Endothelial cell of umbilical vein (primary cell): ENCODE measurements around the gene CIAO3. TPM values are rescaled to one million over a fixed set of nuclear protein-coding genes. Genes with fewer than 3 reads are reported as not detected.

Experiments
- BruUV-seq: library from RNA; stranded (reverse); fragments of 400-500 nt; replicated peaks from 2 replicates; lab custom pipeline; 2021; lab: Mats Ljungman, UMichigan
- CTCF ChIA-PET: fragments of 300-600, 350-600 bp; sonication (Branson Sonifier 250); formaldehyde crosslinking; loops from one replicate; lab custom pipeline; 2021; ENCODE audit warnings: antibody characterized with exemption, inconsistent platforms; lab: Charles Lee
- POLR2A ChIA-PET: fragments of 300-600, 350-600 bp; sonication (Branson Sonifier 250); formaldehyde crosslinking; loops from one replicate; lab custom pipeline; 2021; ENCODE audit warnings: antibody characterized with exemption, inconsistent platforms; lab: Charles Lee
- DNase-seq: peaks from one replicate; pipeline ENCODE4 v3.0.0-alpha.2; 2011; ENCODE audit warnings: low read depth, low spot score
- FAIRE-seq: peaks from 2 replicates; lab custom pipeline; 2011; peaks lifted over from hg19 to GRCh38; lab: Jason Lieb, UNC
- H2AFZ ChIP-seq: 2 replicates; pipeline ENCODE4 v1.6.0; 2012; ENCODE audit warnings: low read depth, low read length, control low read depth, inconsistent platforms
- H3K27ac ChIP-seq: 2 replicates; pipeline ENCODE4 v1.5.1; 2011; ENCODE audit warnings: low read depth, mild to moderate bottlenecking, control low read depth, low read length, moderate library complexity; ENCODE audit not compliant: insufficient read depth
- H3K27me3 ChIP-seq, 2 experiments: 2 replicates each; pipeline versions ENCODE4 v1.6.0 to v1.6.1; 2011; ENCODE audit warnings: low read length in 2 of 2, mixed read lengths in 1 of 2; ENCODE audit not compliant: control insufficient read depth in 2 of 2, insufficient read depth in 2 of 2
- H3K36me3 ChIP-seq, 2 experiments: 2 replicates in 1 of 2; 3 replicates in 1 of 2; pipeline ENCODE4 v1.5.1; 2011; ENCODE audit warnings: low read length in 2 of 2, mild to moderate bottlenecking in 1 of 2, moderate library complexity in 1 of 2; ENCODE audit not compliant: control insufficient read depth in 2 of 2, insufficient read depth in 2 of 2; ENCODE audit errors: extremely low read depth in 1 of 2
- H3K4me1 ChIP-seq: 3 replicates; pipeline ENCODE4 v1.5.1; 2011; ENCODE audit warnings: mild to moderate bottlenecking, low read length; ENCODE audit not compliant: control insufficient read depth, insufficient read depth; ENCODE audit errors: extremely low read depth
- H3K4me2 ChIP-seq: 2 replicates; pipeline ENCODE4 v1.6.1; 2011; ENCODE audit warnings: low read length, control low read depth, mixed read lengths; ENCODE audit not compliant: insufficient read depth
- H3K4me3 ChIP-seq, 3 experiments: fragments of 200-600 bp in 1 of 3; sonication (generic), shearing (Covaris generic) in 1 of 3; replicated peaks in 1 of 3; 2 replicates each; pipeline ENCODE4 v1.5.1; 2011 to 2016; ENCODE audit warnings: control low read depth in 3 of 3, low read length in 3 of 3, mild to moderate bottlenecking in 2 of 3, inconsistent platforms in 1 of 3, low read depth in 1 of 3, moderate library complexity in 1 of 3; ENCODE audit not compliant: insufficient read depth in 1 of 3
- H3K79me2 ChIP-seq: 2 replicates; pipeline ENCODE4 v1.6.0; 2012; ENCODE audit warnings: low read length, inconsistent platforms; ENCODE audit not compliant: control insufficient read depth, insufficient read depth
- H3K9ac ChIP-seq: replicated peaks from 2 replicates; pipeline ENCODE3; 2011; ENCODE audit warnings: low read length, control low read depth; ENCODE audit not compliant: insufficient read depth; ENCODE audit errors: extremely low read depth
- H3K9me1 ChIP-seq: replicated peaks from 3 replicates; pipeline ENCODE4 v1.6.0; 2011; ENCODE audit warnings: mild to moderate bottlenecking, low read length; ENCODE audit not compliant: control insufficient read depth, insufficient read depth; ENCODE audit errors: extremely low read depth
- H3K9me3 ChIP-seq: replicated peaks from 2 replicates; pipeline ENCODE4 v1.5.1; 2012; ENCODE audit warnings: low read length, inconsistent platforms; ENCODE audit not compliant: control insufficient read depth, insufficient read depth
- H4K20me1 ChIP-seq: replicated peaks from 2 replicates; pipeline ENCODE3; 2011; ENCODE audit warnings: mild to moderate bottlenecking, low read length; ENCODE audit not compliant: control insufficient read depth, insufficient read depth; ENCODE audit errors: extremely low read depth
- CTCF ChIP-seq, 2 donors: IDR thresholded peaks; 1 replicate in 1 of 2; 2 replicates in 1 of 2; pipeline ENCODE4 v1.5.1; 2011; ENCODE audit warnings: low read length in 2 of 2, mild to moderate bottlenecking in 2 of 2, moderate library complexity in 2 of 2, control low read depth in 1 of 2, inconsistent platforms in 1 of 2, low read depth in 1 of 2; ENCODE audit not compliant: insufficient read depth in 1 of 2; ENCODE audit errors: extremely low read depth in 1 of 2
- EZH2 ChIP-seq: IDR thresholded peaks from 2 replicates; pipeline ENCODE4 v1.6.1; 2012; ENCODE audit warnings: borderline replicate concordance, low read depth, mild to moderate bottlenecking, moderate library complexity, low read length, inconsistent platforms; ENCODE audit not compliant: severe bottlenecking
- FOS ChIP-seq: IDR thresholded peaks from 2 replicates; pipeline ENCODE4 v1.6.1; 2011; ENCODE audit warnings: mild to moderate bottlenecking, low read length, moderate library complexity, borderline replicate concordance; ENCODE audit not compliant: insufficient read depth
- GATA2 ChIP-seq: IDR thresholded peaks from 2 replicates; pipeline ENCODE4 v1.7.0; 2011; ENCODE audit warnings: low read depth, mild to moderate bottlenecking, moderate library complexity, mixed read lengths, low read length; ENCODE audit not compliant: insufficient read length, insufficient read depth
- JUN ChIP-seq: IDR thresholded peaks from 2 replicates; pipeline ENCODE4 v1.6.1; 2011; ENCODE audit warnings: borderline replicate concordance, low read depth; ENCODE audit not compliant: insufficient read length, insufficient read depth
- MYC ChIP-seq: IDR thresholded peaks from one replicate; pipeline ENCODE4 v1.6.1; 2011; ENCODE audit warnings: mild to moderate bottlenecking, low read depth, low read length
- POLR2A ChIP-seq: IDR thresholded peaks from 2 replicates; pipeline ENCODE4 v1.6.1; 2012; ENCODE audit warnings: low read depth, mild to moderate bottlenecking, control low read depth, low read length
- POLR2AphosphoS5 ChIP-seq: IDR thresholded peaks from 2 replicates; pipeline ENCODE4 v1.6.1; 2012; ENCODE audit warnings: low read depth, mild to moderate bottlenecking, control low read depth, low read length, moderate library complexity; ENCODE audit not compliant: insufficient read depth
- dilution Hi-C: fragments of 300-500 bp; cut with MboI; formaldehyde crosslinking; loops from one replicate; pipeline ENCODE4 v1.15.0; 2019; ENCODE audit warnings: low sequenced_read_pairs; ENCODE audit not compliant: extremely low pct_ligation_motif_present
- intact Hi-C: fragments of 100-400 bp; cut with micrococcal nuclease; formaldehyde crosslinking; loops from one replicate; pipeline ENCODE4 v1.10.0; 2022
- polyA plus RNA-seq, 4 experiments: library from polyadenylated mRNA; depleted of rRNA in 3 of 4; stranded (reverse) in 3 of 4; unstranded in 1 of 4; fragments of >200 nt; gene quantifications; 2 replicates each; pipeline versions ENCODE4 v1.2.1 to v1.2.3, GENCODE V29; 2011 to 2012; ENCODE audit warnings: missing spikeins in 1 of 4
- total RNA-seq: library from RNA; stranded (reverse); gene quantifications from 2 replicates; pipeline ENCODE4 v1.2.3, GENCODE V29; 2021
- TF ChIP-seq, protein P1 (sequence below): IDR thresholded peaks from 2 replicates; pipeline ENCODE4 v1.6.1; 2011; ENCODE audit not compliant: insufficient read depth, insufficient read length

Gene CIAO3
- total and polyA plus RNA-seq, 2 donors (not counting 3 experiments of a cell fraction or from before 2014, with no cell fraction given): 23.1 to 33.8 TPM

GRCh38 chr16:700684-701584, 39.9 kb downstream of the CIAO3 start:
- ChIA-PET CTCF (no interaction called here), POLR2A (no interaction called here)
- Histone ChIP-seq H3K9me3 (no peaks in the 10 kb centered on the region), H3K9me1 (no peaks in the 10 kb centered on the region), H3K4me1 (no peaks in the 10 kb centered on the region), H3K27me3 (peaks cover 29 to 31% of the 10 kb centered on the region in 2 experiments), H3K36me3 (no peaks in the 10 kb centered on the region), H3K9ac (no peak overlapping the region), H3K4me3 (no peak overlapping the region), H4K20me1 (no peaks in the 10 kb centered on the region), H2AFZ (no peak overlapping the region), H3K27ac (no peak overlapping the region), H3K4me2 (no peak overlapping the region), H3K79me2 (no peaks in the 10 kb centered on the region)
- TF ChIP-seq EZH2 (peak; percentile 86), POLR2AphosphoS5 (no peak), GATA2 (no peak)
- dilution Hi-C loops: no loop called here
- intact Hi-C loops: no loop called here
- no TSS peak for BruUV-seq
- FAIRE-seq (no peak), DNase-seq (no peak)

DNA sequence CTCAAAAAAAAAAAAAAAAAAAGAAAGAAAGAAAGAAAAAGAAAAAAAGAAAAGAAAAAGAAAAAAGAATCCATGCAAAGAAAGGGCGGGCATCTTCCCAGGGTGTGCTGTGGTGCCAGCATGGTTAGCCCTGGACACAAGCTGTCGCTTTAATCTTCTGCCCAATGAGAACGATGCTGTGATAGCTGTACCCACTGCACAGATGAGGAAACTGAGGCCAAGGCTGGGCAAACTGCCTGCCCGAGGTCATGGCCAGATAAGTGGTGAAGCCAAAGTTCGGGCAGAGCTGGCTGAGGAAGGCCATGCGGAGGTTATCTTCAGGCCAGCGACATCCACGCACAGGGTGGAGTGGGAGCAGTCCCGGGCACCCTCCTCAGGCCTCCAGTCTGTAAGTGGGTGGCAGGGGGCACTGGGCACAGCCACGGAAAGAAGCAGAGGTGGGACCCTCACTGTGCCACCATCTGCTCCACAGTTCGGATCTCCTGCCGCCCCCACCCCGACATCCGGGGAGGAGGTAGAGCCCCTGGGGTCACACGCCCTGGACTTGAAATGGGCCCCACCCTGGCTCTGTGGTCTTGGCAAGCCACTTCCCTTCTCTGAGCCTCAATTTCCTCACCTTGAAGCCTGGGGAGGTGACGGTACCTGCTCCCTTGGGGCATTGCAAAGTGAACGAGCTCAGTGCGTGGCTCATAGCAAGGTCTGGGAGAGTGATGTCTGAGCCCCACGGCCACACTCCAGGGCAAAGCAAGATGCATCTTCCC, 41.7 kb downstream of the CIAO3 start:
- no peaks in the 10 kb centered on the region for H3K79me2 ChIP-seq

More for the DNA sequence above, 41.7 kb downstream of the CIAO3 start:
- H3K9ac ChIP-seq: no peak overlapping the region
- intact Hi-C loops: no loop called here
- H2AFZ ChIP-seq: no peak overlapping the region
- FAIRE-seq (no peak), DNase-seq (no peak)
- ChIA-PET POLR2A (no interaction called here), CTCF (no interaction called here)
- no peaks in the 10 kb centered on the region for H3K9me3 ChIP-seq
- no peak overlapping the region for H3K4me3 ChIP-seq
- no peaks in the 10 kb centered on the region for H3K4me1 ChIP-seq
- H3K9me1 ChIP-seq: no peaks in the 10 kb centered on the region
- H3K27me3 ChIP-seq: peaks cover 36 to 38% of the 10 kb centered on the region in 2 experiments
- dilution Hi-C loops: no loop called here
- no TSS peak for BruUV-seq
- no peak overlapping the region for H3K27ac ChIP-seq
- H3K36me3 ChIP-seq: no peaks in the 10 kb centered on the region
- H4K20me1 ChIP-seq: no peaks in the 10 kb centered on the region
- H3K4me2 ChIP-seq: no peak overlapping the region
- TF ChIP-seq, protein P1, sequence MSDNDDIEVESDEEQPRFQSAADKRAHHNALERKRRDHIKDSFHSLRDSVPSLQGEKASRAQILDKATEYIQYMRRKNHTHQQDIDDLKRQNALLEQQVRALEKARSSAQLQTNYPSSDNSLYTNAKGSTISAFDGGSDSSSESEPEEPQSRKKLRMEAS: no peak
- TF ChIP-seq POLR2A (no peak), GATA2 (no peak), JUN (no peak), CTCF (IDR thresholded peaks at IDR 0.05; ENCODE audit: extremely low read depth in 1 of 2, insufficient read depth in 1 of 2, low read depth in 1 of 2, low read length in 2 of 2) (no peak), EZH2 (no peak), FOS (no peak), POLR2AphosphoS5 (no peak), MYC (no peak)
